GM21526 (cell line): Measurements from ENCODE around the gene SCARB1.

Experiments
- ATAC-seq: cut with Tn5 transposase; IDR thresholded peaks from one replicate; pipeline ENCODE4 v1.9.1; 2021; ENCODE audit warnings: moderate library complexity; ENCODE audit not compliant: unreplicated experiment, low FRiP score

Gene SCARB1

DNA sequence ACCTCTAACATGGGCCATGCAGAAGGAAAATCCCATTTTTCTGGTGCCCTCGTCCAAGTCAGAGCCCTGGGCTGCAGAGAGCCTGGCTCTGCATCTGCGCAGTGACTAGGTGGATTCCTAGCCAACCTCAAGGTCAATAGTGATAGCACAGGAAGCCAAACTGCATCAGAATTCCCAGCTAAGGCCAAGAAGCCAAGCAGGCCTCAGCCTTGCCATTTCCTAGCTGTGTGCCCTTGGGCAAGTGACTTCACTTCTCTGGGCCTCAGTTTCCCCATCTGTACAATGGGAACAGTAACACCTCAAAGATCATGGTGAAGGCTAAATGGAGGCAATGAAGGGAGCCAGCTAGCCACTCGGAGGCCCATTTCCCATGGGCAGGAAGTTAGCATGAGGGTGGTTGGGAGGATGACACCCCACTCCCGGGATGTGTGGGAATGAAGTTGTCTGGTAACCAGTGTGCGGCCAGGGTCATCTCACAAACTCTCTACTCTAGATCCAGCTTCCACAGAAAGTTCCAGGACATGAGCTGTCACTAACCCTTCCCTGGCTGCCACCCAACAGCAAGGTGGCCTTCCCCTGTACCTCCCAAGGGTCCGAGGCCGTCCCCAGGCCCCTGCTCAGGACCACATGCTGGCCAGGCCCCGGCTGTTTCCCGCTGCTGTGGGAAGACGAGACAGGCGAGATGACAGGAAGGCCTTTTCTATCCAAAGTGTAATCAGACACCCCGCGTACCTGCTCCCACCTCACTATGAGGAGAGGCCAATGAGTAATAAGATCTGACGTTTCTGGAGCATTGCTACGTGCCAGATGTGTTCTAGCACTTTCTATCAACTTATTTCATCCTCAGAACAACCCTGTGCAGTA, 125.7 kb downstream of the SCARB1 start:
- no peak for ATAC-seq

DNA sequence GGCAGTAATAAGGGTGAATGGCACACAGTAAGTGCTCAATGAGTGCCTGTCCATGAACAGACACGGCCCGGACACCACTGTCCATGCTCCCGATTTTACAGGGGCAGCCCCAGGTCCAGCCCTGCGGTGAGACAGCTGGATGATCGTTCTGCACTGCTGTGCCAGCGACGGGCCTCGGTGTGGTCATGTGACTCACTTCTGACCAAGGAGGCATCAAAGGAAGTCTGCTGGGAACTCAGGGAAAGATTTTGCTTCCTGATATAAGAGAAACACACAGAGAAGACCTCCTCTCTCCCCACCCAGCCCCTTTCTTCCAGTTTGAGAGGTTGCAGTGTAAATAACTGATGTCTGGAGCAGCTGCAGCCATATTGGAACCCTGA, 126.6 kb downstream of the SCARB1 start:
- no peak for ATAC-seq

DNA sequence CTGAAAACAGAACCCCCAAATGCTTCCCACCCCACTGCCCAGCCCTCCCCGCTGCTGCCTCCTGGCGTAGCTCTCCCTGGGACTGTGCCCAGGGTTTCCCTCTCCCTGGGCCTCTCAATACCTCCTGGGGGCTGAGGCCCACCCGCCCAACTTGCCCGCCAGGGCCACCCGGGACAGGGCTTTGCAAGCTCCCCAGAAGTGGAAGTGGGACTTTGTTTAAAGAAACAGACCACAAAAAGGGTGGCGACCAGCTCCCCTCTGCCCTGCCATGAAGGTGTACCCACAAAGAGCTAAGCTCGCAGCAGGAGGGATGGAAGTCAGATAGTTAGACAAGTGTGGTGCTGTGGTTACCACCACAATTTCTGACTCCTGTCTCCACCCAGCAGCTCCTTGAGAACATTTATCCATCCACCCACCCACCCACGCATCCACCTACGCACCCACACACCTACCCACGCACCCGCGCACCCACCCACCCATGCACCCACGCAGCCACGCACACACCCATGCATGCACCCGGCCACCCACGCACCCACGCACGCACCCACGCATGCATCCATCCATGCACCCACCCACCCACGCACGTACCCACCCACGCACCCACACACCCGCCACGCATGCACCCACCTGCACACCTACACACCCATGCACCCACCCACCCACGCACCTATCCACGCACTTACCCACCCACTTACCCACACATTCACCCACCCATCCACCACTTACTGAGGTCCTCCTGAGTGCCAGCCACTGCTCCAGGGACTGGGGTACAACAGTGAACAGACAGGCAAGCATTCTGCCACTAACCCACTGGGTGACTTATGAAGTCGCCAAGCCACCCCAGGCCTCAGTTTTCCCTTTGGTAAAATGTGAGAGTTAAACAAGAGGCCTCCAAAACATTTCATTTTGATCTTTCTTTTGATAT, 127.3 kb downstream of the SCARB1 start:
- ATAC-seq: no peak

DNA sequence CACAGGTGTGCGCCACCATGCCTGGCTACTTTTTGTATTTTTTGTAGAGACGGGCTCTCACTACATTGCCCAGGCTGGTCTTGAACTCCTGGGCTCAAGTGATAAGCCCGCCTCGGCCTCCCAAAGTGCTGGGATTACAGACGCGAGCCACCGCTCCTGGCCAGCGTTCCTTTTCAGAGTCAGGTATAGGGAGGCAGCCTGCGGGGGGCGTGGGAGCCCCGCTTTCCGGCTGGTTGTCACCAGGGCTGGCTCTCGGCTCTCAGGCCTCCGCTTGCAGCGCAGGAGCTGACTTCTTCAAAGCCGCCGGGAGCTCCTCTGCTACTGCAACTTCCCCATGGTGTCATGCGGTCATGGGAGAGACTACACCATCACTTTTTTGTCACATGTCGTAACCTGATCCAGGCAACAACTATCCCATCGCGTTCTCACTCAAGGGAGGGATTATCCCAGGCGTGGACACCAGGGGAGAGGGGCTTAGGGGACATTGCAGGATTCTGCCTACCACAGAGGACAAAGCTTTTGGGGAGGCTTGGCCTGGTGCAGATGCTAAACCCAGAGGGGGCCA, 129.4 kb downstream of the SCARB1 start:
- no peak for ATAC-seq

DNA sequence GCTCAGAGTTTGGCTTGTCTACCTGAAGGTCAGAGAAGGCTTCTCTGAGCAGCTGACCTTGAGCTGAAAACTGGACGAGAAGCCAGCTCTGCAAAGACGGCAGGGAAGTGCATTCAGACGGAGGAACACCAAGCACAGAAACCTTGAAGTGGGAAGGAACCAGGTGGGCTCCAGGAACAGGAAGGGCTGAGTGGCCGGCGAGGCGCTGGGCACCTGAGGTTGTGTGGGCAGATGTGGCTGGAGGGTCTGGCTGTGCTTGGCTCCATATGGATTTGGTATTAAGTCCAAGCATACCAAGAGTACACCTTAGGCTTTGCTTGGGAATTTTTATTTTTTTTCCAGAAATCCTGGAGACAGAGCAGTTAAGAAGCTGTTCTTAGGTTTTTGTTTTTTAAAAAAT, 130.6 kb downstream of the SCARB1 start:
- no peak for ATAC-seq

DNA sequence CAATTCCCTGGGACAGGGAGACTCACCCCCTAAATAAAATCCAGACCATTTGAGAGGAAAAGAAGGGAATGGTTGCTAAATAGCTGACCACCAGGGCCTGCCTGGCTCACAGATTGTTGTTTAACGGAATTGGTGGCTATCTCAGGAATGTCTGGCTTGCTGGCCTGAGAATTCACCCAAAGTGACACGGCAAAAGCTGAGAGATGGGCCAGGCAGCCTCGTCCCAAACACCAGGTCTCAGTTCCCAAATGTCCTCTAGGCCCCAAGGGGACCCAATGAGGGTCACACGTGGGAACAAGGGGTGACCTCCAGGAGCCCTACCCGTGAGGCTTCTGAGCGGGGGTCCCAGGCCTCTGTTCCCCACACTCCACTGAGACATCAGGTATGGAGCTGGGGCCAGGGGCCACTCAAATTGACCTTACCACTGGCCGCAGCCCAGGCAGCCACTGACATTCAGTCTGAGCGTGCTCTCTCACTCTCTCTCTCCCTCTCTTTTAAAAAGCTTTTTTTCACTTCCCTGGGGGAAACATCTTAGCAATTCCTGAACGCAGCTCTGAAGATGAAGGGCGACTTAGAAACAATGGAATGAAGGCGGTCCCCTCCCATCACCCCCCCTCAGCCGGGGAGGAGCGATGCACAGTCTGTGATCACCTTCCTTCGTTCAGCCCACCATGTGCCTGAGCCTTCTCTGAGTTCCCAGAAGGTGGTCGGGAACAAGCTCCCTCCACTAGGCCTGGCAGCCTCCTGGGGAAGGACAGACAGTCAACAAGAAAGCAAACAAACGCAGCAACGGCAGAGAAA, 131.2 kb downstream of the SCARB1 start:
- ATAC-seq: no peak

DNA sequence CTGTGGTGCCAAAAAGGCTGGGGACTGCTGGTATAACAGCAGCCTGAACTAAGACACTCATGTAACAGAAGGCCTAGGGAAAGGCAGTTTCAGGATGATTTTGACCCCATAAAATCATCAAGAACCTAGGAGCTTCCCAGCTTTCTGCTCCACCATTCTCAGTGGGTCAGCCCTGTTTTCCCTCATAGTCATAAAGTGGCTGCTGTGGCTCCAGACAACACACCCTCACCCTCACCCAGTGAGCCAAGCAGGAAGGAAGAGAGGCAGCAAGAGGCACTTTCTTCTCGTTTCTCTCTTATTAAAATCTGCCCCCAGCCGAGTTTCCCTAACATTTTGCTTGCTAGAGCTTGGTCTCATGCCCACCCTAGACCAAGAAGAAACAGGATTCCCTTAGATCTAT, 131.8 kb downstream of the SCARB1 start:
- no peak for ATAC-seq

DNA sequence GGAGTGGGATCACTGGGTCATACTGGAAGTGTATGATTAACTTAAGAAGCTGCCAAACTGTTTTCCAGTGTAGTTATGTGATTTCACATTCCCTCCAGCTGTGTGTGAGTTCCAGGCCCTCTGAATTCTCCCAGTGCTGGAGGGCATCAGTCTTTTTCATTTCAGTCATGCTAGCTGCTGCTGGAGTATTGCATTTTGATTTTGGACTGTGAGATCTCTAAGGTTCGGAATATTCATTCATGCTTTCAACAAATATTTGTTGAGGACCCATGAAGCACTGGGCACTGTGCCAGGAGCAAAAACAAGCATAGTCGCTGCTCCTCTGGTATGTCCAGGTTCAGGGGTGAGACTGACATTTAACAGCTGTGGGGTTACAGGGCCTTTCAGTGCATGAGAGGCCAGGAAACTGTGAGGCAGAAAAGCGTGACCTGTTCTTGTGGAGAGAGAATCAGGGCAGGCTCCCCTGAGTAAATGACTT, 133.2 kb downstream of the SCARB1 start:
- ATAC-seq: no peak

DNA sequence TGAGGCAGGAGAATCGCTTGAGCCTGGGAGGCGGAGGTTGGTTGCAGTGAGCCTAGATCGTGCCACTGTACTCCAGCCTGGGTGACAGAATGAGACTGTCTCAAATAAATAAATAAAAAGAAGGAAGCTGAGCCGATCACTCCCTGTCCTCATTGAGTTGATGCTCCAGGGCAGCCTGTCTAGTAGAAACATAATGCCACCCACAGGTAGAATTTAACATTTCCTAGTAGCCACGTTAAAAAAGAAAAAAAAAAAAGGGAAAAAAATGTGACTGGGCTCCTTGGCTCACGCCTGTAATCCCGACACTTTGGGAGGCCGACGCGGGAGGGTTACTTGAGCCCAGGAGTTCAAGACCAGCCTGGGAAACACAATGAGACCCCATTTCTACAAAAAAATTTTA, 135.7 kb downstream of the SCARB1 start:
- no peak for ATAC-seq

DNA sequence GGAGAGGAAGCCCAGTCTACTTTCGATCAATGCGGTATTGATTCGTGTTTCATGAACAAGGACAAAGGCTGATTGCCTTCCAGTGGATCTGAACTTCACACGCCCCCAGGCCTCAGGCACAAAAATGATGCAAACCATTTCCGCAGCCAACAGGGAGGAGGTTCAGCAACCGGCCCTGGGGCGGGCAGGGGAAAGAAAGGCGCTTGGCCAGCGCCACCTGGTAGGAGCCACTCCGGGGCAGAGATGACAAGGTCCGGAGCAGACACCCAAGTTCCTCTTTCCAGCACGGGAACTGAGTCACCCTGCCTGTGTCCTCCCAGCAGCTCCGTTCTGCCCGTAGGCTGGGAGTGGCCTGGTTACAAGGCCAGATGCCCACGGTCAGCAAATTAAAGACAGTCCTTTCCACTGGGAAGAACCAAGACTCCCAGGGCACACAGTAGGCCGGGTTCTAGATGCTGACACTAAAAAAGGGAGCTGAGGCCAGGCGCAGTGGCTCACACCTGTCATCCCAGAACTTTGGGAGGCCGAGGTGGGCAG, 136.3 kb downstream of the SCARB1 start:
- ATAC-seq: no peak
